Erythroblast (primary cell): ENCODE measurements around the gene CDK14.

ENCODE experiments used
- GATA1 ChIP-seq: IDR thresholded peaks from 2 replicates; pipeline ENCODE4 v1.6.1; 2011; ENCODE audit warnings: low read depth, mild to moderate bottlenecking, control low read depth, low read length, moderate library complexity
- POLR2A ChIP-seq: IDR thresholded peaks from 2 replicates; pipeline ENCODE4 v1.6.1; 2011; ENCODE audit warnings: mild to moderate bottlenecking, low read length

DNA sequence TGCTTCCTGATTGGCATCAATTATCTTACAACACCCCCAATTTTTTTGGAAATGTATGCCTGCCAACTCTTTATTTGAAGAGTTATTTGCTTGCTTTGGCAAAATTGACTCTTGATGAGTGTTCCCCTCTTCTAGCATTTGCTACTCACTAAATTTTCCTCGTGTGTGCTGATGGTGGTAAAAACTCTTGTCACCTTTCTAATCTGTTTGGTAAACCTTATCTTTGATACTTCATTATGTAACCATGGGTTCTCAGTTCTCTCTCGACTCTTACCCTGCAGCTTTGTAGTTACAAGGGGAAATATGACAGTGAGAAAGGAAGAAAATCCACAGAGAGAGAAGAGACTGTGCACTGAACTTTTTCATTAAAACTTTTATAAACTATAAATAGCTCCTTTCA lies 102.5 kb downstream of the CDK14 start:
- TF ChIP-seq POLR2A (no peak), GATA1 (no peak)
